C4-2B (cell line): ENCODE results near the gene ETS1.

Experiments used
- H3K27ac ChIP-seq: fragments of 450-650 bp; 2 replicates; pipeline ENCODE4 v1.5.1; 2017
- CTCF ChIP-seq: fragments of 450-650 bp; conservative IDR thresholded peaks from 2 replicates; pipeline ENCODE4 v1.5.1; 2017; ENCODE audit warnings: mild to moderate bottlenecking
- ZFX ChIP-seq: fragments of 450-650 bp; IDR thresholded peaks from 2 replicates; pipeline ENCODE4 v1.6.1; 2017

ETS1 gene

DNA sequence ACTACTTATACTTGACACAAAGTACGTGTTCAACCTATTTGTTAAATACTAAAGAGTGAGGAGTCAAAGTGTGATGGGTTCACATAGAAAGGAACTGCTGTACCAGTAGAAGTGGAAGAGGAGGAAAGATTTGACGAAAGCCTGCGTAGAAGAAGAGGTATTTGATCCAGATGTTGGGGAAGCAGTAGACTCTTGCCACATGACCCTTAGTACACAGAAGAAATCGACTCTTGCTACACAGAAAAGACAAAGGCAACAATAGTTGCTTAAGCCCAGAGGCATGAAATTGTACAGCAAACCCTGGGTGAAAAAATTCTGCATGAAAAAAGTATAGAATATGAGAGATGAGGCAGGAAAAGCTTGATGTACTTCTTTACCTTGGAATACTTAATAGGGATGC lies 152.9 kb downstream of the ETS1 start:
- H3K27ac ChIP-seq = no peak overlapping the region

GRCh38 chr11:128432926-128433325 lies 154.4 kb downstream of the ETS1 start:
- no peak overlapping the region for H3K27ac ChIP-seq
- TF ChIP-seq CTCF (no peak), ZFX (no peak)

More for the DNA sequence above, 152.9 kb downstream of the ETS1 start:
- TF ChIP-seq ZFX = no peak
- no peak for TF ChIP-seq CTCF

DNA sequence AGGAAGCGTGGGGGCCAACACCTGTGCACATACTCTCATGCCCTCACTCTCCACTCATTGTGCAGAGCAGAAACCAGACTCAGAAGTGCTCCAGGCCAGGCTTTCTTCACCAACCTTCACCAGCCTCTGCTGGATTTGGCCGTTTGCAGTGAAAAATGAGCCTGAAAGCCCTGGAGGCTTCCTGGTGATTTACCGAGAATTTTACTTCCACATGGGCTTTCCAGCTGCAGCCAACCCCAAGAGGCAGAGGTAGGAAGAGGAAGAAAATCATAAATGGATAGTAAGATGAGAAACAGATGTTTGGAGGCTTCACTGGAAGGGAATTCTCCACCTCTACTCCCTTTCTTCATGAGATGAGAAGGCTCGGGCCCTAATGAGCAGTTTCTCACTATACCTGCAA lies 155.4 kb downstream of the ETS1 start:
- no peak overlapping the region for H3K27ac ChIP-seq
- no peak for TF ChIP-seq ZFX
- no peak for TF ChIP-seq CTCF

- TF ChIP-seq CTCF (no peak), ZFX (no peak)
- no peak overlapping the region for H3K27ac ChIP-seq
Measured at GRCh38 chr11:128428935-128429334, 158.4 kb downstream of the ETS1 start.

GRCh38 chr11:128424851-128425285 lies 162.5 kb downstream of the ETS1 start:
- TF ChIP-seq ZFX (no peak), CTCF (no peak)
- no peak overlapping the region for H3K27ac ChIP-seq

DNA sequence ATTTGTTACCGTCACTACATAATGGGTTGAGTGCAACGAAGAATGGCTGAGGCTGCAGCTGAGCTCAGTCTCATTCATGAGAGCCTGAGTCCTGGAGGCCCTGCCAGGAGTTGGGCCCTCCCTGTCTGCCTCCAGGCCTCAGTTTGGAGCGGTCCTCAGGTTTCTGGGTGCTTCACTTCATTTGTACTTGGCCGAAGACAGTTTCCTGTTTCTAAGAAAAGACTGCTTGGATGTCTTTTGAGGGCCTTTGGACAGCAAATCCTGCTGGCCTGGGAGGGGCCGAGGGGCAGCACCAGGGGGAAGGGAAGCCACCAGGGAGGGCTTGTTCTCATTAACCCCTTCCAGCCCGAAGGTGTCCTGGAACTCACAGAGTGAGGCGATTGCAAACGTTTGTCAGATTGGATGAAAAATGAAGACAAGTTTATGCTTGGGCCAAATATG lies 163.1 kb downstream of the ETS1 start:
- no peak for TF ChIP-seq ZFX
- no peak for TF ChIP-seq CTCF
- no peak overlapping the region for H3K27ac ChIP-seq

DNA sequence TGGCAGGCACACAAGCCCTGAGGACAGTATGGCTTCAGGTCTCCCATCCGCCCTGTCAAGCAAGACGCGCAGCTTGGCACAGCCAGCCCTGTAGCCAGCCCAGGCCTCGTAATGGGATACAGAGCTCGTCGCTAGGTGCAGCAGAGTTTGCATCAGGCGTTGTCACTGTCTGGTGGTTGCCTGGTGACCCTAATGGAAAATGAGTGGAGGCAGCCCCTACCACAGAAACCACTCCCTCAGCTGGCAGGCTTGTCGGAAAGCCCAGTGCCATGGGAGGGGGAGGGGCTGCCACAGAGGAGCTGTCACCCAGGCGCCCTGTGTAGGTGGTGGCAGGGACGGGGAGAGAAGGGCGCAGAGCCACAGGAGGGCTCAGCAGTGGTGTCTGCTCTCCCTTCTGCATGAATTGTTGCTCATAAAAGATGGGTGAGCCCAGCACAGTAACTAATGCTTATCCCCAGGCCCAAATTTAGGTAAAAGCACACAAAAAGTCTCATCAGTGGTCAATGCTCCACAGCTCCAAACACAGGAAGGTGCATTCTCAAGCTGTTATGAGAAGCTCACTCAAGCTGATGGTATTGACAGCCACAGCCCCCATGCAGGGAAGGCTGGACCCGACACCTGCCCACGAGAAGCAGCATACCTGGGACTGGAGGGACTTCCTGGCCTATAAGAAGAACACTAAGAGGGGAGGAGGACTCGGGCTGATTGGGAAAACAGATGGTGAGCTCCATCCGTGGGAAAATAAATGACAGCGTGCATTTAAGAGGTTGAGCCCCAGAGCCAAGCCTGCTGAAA lies 164.6 kb downstream of the ETS1 start:
- H3K27ac ChIP-seq = no peak overlapping the region
- TF ChIP-seq ZFX (no peak), CTCF (no peak)
